IgD-negative memory B cell (primary cell): ENCODE data around the gene IL2RG. TPM values are rescaled to one million over a fixed set of nuclear protein-coding genes. Genes with fewer than 3 reads are reported as not detected.
A peak's percentile ranks its signal among the peaks of the same experiment; 100 is the strongest.

Experiments used
- H3K27ac Mint-ChIP-seq, 3 donors: one replicate each; pipeline ENCODE4 v1.8.0; 2020 to 2022; ENCODE audit warnings: mild to moderate bottlenecking in 3 of 3, mixed read lengths in 3 of 3, moderate library complexity in 1 of 3
- H3K27me3 Mint-ChIP-seq: one replicate; pipeline ENCODE4 v1.8.0; 2021; ENCODE audit warnings: mixed read lengths
- H3K36me3 Mint-ChIP-seq: one replicate; pipeline ENCODE4 v1.8.0; 2020; ENCODE audit warnings: mild to moderate bottlenecking, mixed read lengths
- H3K4me1 Mint-ChIP-seq, 3 donors: one replicate each; pipeline ENCODE4 v1.8.0; 2020 to 2022; ENCODE audit warnings: mixed read lengths in 3 of 3, mild to moderate bottlenecking in 1 of 3
- H3K4me3 Mint-ChIP-seq, 4 donors: one replicate each; pipeline ENCODE4 v1.8.0; 2020 to 2022; ENCODE audit warnings: mild to moderate bottlenecking in 4 of 4, mixed read lengths in 4 of 4, moderate library complexity in 3 of 4
- H3K9me3 Mint-ChIP-seq, 3 donors: one replicate each; pipeline ENCODE4 v1.8.0; 2020 to 2021; ENCODE audit warnings: mixed read lengths in 3 of 3, mild to moderate bottlenecking in 1 of 3
- polyA plus RNA-seq: library from polyadenylated mRNA; unstranded; fragments of 300-500 nt; fragmentation: Illumina TruSeq; gene quantifications from one replicate; pipeline ENCODE4 v1.2.3, GENCODE V29; 2021

Gene IL2RG
- polyA plus RNA-seq, 1 donor from 2014 or later = 754 TPM

DNA sequence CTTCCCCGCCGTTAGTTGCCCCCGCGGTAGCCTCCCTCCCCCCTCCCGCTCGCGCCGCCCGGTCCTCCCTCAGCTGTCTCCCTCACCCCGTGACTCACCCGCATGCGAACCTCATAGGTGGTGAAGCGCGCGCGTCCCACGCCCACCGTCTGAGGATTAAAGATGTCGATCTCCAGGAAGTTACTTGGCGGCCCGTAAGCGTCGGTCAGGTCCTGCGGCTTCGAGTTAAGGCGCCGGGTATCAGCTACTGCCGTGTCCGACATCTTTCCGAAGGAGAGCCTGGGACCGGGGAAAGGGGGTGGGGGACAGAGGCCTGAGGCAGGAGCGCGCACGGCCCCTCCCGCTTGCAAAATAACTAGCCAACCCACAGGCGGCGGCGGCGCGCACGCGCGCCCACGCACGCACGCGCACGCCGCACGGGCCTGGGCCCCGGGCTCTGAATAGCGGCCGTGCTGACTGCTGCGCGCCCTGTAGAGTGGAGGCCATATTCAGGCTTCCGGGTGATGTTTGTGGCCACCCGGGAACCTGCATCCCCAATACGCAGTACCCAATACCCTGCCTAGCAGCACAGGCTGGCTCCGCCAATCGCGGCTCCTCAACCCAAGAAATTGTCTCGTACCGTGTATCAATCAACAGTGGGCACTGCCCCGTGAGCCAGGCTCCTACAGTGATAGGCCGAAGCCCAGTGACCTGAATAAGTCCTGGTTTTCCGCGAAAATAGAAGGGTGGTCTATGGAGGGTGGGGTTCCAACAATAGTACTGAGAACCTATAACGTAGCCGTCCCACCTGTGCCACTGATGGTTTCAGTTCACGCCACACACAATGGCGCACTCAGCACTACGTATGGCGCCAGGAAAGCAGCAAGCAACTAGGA lies 43.1 kb downstream of the IL2RG start, which contains the start of gene SNX12:
Gene SNX12 (minus strand): TSS at position 291 of the 875 bp plus-strand sequence. CDS start 28 bp downstream, at position 263.
- H3K4me1 Mint-ChIP-seq = peaks cover 6 to 18% (median 16%) of the 10 kb centered on the region in 3 donors
- H3K4me3 Mint-ChIP-seq = peak within 1 kb of the TSS; percentile 87 to 96 (median 94)
- H3K9me3 Mint-ChIP-seq = no peaks in the 10 kb centered on the region
- H3K27me3 Mint-ChIP-seq = peaks cover 4% of the 10 kb centered on the region
- peak within 1 kb of the TSS; percentile 95 to 96 (median 96) for H3K27ac Mint-ChIP-seq
- no peaks in the 10 kb centered on the region for H3K36me3 Mint-ChIP-seq

DNA sequence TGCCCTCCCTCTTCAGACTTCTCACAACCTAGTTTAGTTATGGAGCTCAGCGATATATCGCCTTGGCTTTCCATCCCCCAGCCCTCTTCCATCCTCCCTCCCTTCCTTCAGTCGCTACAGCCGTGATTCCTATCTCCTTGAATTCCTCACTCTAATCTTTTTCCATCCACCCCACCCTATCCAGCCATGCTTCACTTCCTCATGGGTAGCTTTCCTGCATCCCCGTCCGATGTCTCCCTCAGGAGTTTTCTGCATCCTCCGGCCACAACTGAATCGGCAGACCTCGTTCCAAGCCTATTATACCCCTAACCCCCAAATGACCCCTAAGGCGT lies 43.7 kb downstream of the IL2RG start:
- H3K36me3 Mint-ChIP-seq = no peaks in the 10 kb centered on the region
- H3K4me3 Mint-ChIP-seq = peak overlapping the region; percentile 87 to 96 (median 94)
- H3K27ac Mint-ChIP-seq = peak overlapping the region; percentile 86 to 96 (median 96)
- H3K4me1 Mint-ChIP-seq = peaks cover 6 to 18% (median 16%) of the 10 kb centered on the region in 3 donors
- peaks cover 4% of the 10 kb centered on the region for H3K27me3 Mint-ChIP-seq
- no peaks in the 10 kb centered on the region for H3K9me3 Mint-ChIP-seq

DNA sequence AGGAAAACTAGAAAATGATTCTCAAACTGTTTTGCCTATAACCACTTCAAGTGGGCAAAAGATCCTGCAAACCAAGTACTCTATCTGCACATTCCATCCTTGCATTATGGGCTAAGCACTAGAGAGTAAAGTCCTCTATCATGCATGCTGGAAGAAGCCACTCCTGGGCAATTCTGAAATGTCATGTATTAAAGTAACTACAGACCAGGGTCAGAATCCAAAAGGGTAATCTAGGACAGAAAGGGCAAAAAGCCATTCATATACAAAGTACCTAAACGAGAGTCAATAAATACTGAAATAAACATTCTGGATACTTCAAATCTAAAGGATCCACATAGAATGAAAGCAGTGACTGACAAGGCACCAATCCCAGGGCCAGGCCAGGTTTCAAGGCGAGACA lies 44.3 kb downstream of the IL2RG start:
- H3K4me3 Mint-ChIP-seq = peak overlapping the region; percentile 87 to 96 (median 94)
- H3K9me3 Mint-ChIP-seq = no peaks in the 10 kb centered on the region
- no peaks in the 10 kb centered on the region for H3K36me3 Mint-ChIP-seq
- peaks cover 6 to 18% (median 16%) of the 10 kb centered on the region in 3 donors for H3K4me1 Mint-ChIP-seq
- peaks cover 2% of the 10 kb centered on the region for H3K27me3 Mint-ChIP-seq
- H3K27ac Mint-ChIP-seq = peak overlapping the region in 1 of 3 donors; percentile 96

DNA sequence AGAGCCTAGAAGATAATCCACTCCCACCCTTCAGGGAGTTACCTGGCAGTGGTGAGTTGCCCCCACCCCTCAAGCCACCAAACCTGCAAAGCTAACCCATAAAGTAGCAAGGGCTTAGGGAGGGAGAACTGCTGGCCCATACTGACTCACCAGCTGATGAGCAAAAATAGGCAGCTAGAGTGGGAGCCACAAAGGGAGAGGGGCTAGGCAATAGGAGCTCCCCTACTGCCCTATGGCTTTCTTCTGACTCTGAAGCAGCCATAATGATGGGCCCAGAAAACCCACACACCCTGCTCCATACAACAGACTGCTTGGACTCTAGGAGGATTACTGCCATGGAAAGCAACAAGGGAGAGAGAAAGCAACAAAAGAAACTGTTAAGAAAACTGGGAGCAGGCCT lies 51.2 kb downstream of the IL2RG start:
- H3K4me3 Mint-ChIP-seq = no peak overlapping the region
- peaks cover 1% of the 10 kb centered on the region for H3K36me3 Mint-ChIP-seq
- no peaks in the 10 kb centered on the region for H3K27me3 Mint-ChIP-seq
- no peak overlapping the region for H3K27ac Mint-ChIP-seq
- H3K4me1 Mint-ChIP-seq = peaks cover 6 to 11% (median 6%) of the 10 kb centered on the region in 3 donors
- no peaks in the 10 kb centered on the region for H3K9me3 Mint-ChIP-seq

DNA sequence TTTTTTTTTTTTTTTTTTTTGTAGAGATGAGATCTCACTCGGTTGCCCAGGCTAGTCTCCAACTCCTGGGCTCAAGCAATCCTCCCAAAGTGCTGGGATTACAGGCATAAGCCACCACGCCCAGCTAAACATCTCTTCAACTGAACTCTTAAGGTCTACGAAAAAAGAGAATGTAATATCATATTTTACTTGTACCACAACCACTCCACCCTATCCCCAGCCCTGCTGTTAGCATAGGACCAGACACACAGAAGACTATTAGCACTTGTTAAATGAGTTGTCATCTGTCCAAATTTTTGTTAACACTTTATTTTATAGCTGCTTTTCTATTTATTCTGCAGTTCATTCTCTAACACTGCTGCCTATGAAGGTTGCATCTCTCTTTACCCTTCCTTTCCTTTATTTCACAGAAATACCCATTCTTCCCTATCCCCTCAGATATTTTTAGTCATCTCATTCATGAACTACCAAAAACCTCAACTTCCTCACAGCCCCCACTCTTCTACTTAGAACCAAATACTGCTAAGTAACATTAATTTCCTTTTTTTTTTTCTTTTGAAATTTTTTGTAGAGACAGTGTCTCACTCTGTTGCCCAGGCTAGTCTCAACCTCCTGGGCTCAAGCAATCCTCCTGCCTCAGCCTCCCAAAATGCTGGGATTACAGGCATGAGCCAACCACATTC lies 53.4 kb downstream of the IL2RG start:
- H3K4me3 Mint-ChIP-seq = no peak overlapping the region

More for the DNA sequence above, 53.4 kb downstream of the IL2RG start:
- Mint-ChIP-seq H3K27me3 (no peaks in the 10 kb centered on the region), H3K27ac (no peak overlapping the region), H3K4me1 (peaks cover 5 to 8% (median 6%) of the 10 kb centered on the region in 3 donors), H3K36me3 (peaks cover 1% of the 10 kb centered on the region), H3K9me3 (no peaks in the 10 kb centered on the region)

Other genes starting within 250 kb of the IL2RG start
- gene TEX11, start 202.9 kb downstream of the IL2RG start, polyA plus RNA-seq = not detected
- gene SLC7A3, start 180.5 kb downstream of the IL2RG start, polyA plus RNA-seq = not detected
- 2.3 TPM for gene SNX12, start 43.2 kb downstream of the IL2RG start, polyA plus RNA-seq
- 2.4 TPM for gene FOXO4, start 15.7 kb downstream of the IL2RG start, polyA plus RNA-seq
- 1.5 TPM for gene CXorf65, start 4.8 kb downstream of the IL2RG start, polyA plus RNA-seq
- 13.1 TPM for gene MED12, start 7.0 kb upstream of the IL2RG start, polyA plus RNA-seq
- 0.15 TPM for gene NLGN3, start 33.3 kb upstream of the IL2RG start, polyA plus RNA-seq
- gene GJB1, start 111.6 kb upstream of the IL2RG start, polyA plus RNA-seq = not detected
- gene ZMYM3, start 142.6 kb upstream of the IL2RG start, polyA plus RNA-seq = 7.0 TPM
- 140 TPM for gene NONO, start 172.1 kb upstream of the IL2RG start, polyA plus RNA-seq
- not detected for gene ITGB1BP2, start 190.2 kb upstream of the IL2RG start, polyA plus RNA-seq